Sigmoid colon (tissue), 7 donors: ENCODE results near the gene CFL2. TPM values are rescaled to one million over a fixed set of nuclear protein-coding genes. Genes with fewer than 3 reads are reported as not detected.

Source experiments
- DNase-seq: peaks from one replicate; pipeline ENCODE4 v3.0.0-alpha.2; 2019
- H3K27ac ChIP-seq, 4 donors: fragments of 200-600 bp; sonication (generic); one replicate each; pipeline ENCODE4 v1.5.1; 2016 to 2019; ENCODE audit warnings: mild to moderate bottlenecking in 1 of 4
- H3K27me3 ChIP-seq, 3 donors: fragments of 200-600 bp; sonication (generic); one replicate each; pipeline ENCODE4 v1.5.1; 2019; ENCODE audit warnings: mild to moderate bottlenecking in 1 of 3
- H3K36me3 ChIP-seq, 4 donors: fragments of 200-600 bp; sonication (generic); one replicate each; pipeline ENCODE4 v1.5.1; 2016 to 2019
- H3K4me1 ChIP-seq, 4 donors: fragments of 200-600 bp; sonication (generic); one replicate each; pipeline ENCODE4 v1.5.1; 2017 to 2019
- H3K4me3 ChIP-seq, 4 donors: fragments of 200-600 bp; sonication (generic); one replicate each; pipeline ENCODE4 v1.5.1; 2017 to 2019; ENCODE audit warnings: mild to moderate bottlenecking in 2 of 4, moderate library complexity in 1 of 4
- H3K9me3 ChIP-seq, 4 donors: fragments of 200-600 bp in 3 of 4; sonication (generic) in 3 of 4; one replicate each; pipeline versions ENCODE4 v1.5.1 to v1.6.1; 2013 to 2019
- CTCF ChIP-seq, 4 experiments: fragments of 450-650 bp in 3 of 4; fragments of 200-600 bp in 1 of 4; IDR thresholded peaks; one replicate each; pipeline ENCODE4 v1.5.1; 2016 to 2019; ENCODE audit warnings: antibody characterized with exemption in 4 of 4, mild to moderate bottlenecking in 3 of 4, moderate library complexity in 2 of 4
- EP300 ChIP-seq, 4 donors: sonication (generic); formaldehyde crosslinking; IDR thresholded peaks; one replicate each; pipeline ENCODE4 v1.6.1; 2017; ENCODE audit warnings: antibody characterized with exemption in 4 of 4
- POLR2A ChIP-seq, 2 donors: fragments of 450-650 bp; IDR thresholded peaks; one replicate each; pipeline ENCODE4 v1.6.1; 2016; ENCODE audit warnings: antibody characterized with exemption in 2 of 2, mild to moderate bottlenecking in 2 of 2, moderate library complexity in 2 of 2
- POLR2AphosphoS5 ChIP-seq, 4 donors: sonication (generic); formaldehyde crosslinking; IDR thresholded peaks; one replicate each; pipeline ENCODE4 v1.6.1; 2017; ENCODE audit warnings: antibody characterized with exemption in 4 of 4
- WGBS, 2 donors: extraction: QIAGEN DNeasy Blood & Tissue Kit; methylation state at CpG; one replicate each; pipeline ENCODE4 v1.1.7; 2013; 5-methylcytosine and 5-hydroxymethylcytosine counted together
- intact Hi-C: fragments of 100-400 bp; cut with DNase I; formaldehyde crosslinking; loops from one replicate; pipeline ENCODE4 v1.15.1; 2023
- polyA plus RNA-seq, 3 donors: library from polyadenylated mRNA; stranded (reverse); fragments of 200-250 nt; gene quantifications; one replicate each; pipeline ENCODE4 v1.2.3, GENCODE V29; 2013
- total RNA-seq, 4 donors: library from RNA; depleted of rRNA; stranded (reverse); fragments of >200 nt; gene quantifications; one replicate each; pipeline ENCODE4 v1.1.0, GENCODE V29; 2016
- donor health status: healthy with polysubstance abuse.
- donor health status: Bipolar disorder and iron deficiency.
- donor health status: healthy.

CFL2 gene
- total and polyA plus RNA-seq, 7 donors, result 6.0 to 380 (median 251) TPM

DNA sequence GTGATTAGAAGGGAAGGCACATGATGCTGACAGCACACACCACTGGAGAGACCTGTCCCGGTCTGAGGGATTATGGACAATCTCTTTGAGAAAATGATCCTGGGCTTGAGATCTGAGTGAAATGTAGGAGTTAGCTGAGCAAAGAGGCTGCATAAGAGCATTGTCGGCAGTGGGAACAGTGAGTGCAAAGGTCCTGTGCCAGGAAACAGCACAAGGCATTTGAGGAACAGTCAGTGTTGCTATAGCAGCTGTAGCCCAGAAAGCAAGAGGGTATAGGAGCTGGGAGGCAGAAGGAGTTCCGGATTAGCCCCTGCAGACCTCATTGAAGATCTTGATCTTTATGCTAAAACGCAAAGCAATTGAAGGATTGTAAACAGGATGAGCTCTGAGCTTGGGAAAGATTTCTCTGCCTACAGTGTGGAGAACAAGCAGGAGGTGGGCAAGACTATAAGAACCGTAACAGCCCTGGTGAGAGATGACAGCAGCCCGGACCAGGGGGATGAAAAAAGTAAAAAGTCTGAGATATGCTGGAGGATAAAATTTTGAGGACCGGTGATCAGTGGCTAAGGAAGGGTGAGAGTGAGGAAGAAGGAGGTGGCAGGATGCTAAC, 28.5 kb downstream of the CFL2 start:
- TF ChIP-seq EP300 (IDR thresholded peaks at IDR 0.05) (no peak), CTCF (IDR thresholded peaks at IDR 0.05) (no peak), POLR2A (IDR thresholded peaks at IDR 0.05) (no peak), POLR2AphosphoS5 (IDR thresholded peaks at IDR 0.05) (no peak)
- intact Hi-C loops, result no loop called here
- Histone ChIP-seq H3K27ac (no peak overlapping the region), H3K27me3 (no peaks in the 10 kb centered on the region), H3K4me1 (no peaks in the 10 kb centered on the region), H3K9me3 (no peaks in the 10 kb centered on the region), H3K4me3 (no peak overlapping the region), H3K36me3 (no peaks in the 10 kb centered on the region)
- 67 to 75% methylated on average over 7 of the region's 7 CpGs for WGBS, 2 donors
- DNase-seq, result no peak

- Histone ChIP-seq H3K27ac (no peak overlapping the region), H3K4me3 (no peak overlapping the region), H3K27me3 (no peaks in the 10 kb centered on the region), H3K9me3 (no peaks in the 10 kb centered on the region), H3K36me3 (no peaks in the 10 kb centered on the region), H3K4me1 (no peaks in the 10 kb centered on the region)
- TF ChIP-seq POLR2AphosphoS5 (IDR thresholded peaks at IDR 0.05) (no peak), CTCF (IDR thresholded peaks at IDR 0.05) (no peak), POLR2A (IDR thresholded peaks at IDR 0.05) (no peak), EP300 (IDR thresholded peaks at IDR 0.05) (no peak)
- intact Hi-C loops, result no loop called here
- DNase-seq, result no peak
Observed at GRCh38 chr14:34684578-34684977, 29.8 kb downstream of the CFL2 start.

DNA sequence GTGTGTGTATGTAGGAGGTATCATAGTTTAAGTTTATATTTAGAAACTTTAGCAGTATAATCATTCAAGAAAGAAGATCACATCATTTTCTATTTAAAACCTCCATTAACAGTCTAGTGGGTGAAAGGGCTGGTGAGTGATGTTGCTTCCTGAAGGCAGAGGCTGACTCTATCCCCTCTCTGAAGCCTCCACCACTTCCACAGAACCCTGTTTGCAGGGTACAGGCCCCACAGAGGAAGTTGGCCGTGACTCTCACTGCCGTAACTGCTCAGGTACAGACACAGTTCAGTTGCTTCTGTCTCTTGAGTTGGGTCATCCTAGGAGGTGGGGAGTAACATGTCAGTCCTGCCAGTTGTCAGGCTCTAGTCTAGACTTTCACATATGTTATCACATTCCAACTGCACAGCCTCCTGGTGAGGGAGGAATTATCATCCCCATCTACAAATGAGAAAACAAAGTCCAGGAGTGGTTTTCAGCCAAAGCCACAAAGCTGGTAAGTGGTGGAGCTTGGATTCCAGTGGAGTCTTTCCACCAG, 31.5 kb downstream of the CFL2 start:
- intact Hi-C loops, result no loop called here
- Histone ChIP-seq H3K4me1 (no peaks in the 10 kb centered on the region), H3K4me3 (no peak overlapping the region), H3K27me3 (no peaks in the 10 kb centered on the region), H3K27ac (no peak overlapping the region), H3K36me3 (no peaks in the 10 kb centered on the region), H3K9me3 (no peaks in the 10 kb centered on the region)
- TF ChIP-seq EP300 (IDR thresholded peaks at IDR 0.05) (no peak), POLR2AphosphoS5 (IDR thresholded peaks at IDR 0.05) (no peak), POLR2A (IDR thresholded peaks at IDR 0.05) (no peak), CTCF (IDR thresholded peaks at IDR 0.05) (no peak)
- no peak for DNase-seq
- WGBS, 2 donors, result 61 to 82% methylated on average over 2 of the region's 2 CpGs

DNA sequence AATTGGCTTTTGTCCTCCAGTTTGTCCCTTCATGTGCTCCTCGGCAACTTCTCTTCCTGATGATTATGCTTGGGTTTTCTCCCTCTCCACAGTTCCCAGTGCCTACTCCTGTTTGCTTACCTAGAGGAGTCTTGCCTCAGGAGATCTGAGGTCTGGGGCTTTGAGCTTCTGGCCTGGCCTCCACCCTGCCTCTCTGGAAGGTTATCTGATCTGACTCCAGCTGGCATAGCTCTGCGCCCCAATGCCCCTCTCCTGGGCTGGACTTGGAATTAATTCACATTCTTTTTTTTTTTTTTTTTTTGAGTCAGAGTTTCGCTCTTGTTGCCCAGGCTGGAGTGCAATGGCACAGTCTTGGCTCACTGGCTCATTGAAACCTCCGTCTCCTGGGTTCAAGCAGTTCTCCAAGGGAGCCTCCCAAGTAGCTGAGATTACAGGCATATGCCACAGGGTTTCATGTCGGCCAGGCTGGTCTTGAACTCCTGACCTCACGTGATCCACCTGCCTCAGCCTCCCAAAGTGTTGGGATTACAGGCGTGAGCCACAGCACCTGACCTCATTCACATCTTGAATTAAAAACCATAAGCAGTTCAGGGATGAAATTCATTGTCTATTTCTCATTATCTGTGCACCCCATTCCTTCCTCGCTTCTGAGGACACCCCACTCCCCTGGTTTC, 33.5 kb downstream of the CFL2 start:
- TF ChIP-seq POLR2A (IDR thresholded peaks at IDR 0.05) (no peak), CTCF (IDR thresholded peaks at IDR 0.05) (no peak), POLR2AphosphoS5 (IDR thresholded peaks at IDR 0.05) (no peak), EP300 (IDR thresholded peaks at IDR 0.05) (no peak)
- DNase-seq, result no peak
- Histone ChIP-seq H3K27me3 (no peaks in the 10 kb centered on the region), H3K4me3 (no peak overlapping the region), H3K36me3 (no peaks in the 10 kb centered on the region), H3K9me3 (no peaks in the 10 kb centered on the region), H3K27ac (no peak overlapping the region), H3K4me1 (no peaks in the 10 kb centered on the region)
- WGBS, 2 donors, result 88 to 90% methylated on average over 8 of the region's 8 CpGs
- intact Hi-C loops, result no loop called here
